ENCODE data around the gene ZNF439.
"Not testable (repeated sequence)": the region's sequence is repeated elsewhere in the genome, so short reads cannot be mapped to it uniquely, and the experiment has no call there.

ZNF439 gene

DNA sequence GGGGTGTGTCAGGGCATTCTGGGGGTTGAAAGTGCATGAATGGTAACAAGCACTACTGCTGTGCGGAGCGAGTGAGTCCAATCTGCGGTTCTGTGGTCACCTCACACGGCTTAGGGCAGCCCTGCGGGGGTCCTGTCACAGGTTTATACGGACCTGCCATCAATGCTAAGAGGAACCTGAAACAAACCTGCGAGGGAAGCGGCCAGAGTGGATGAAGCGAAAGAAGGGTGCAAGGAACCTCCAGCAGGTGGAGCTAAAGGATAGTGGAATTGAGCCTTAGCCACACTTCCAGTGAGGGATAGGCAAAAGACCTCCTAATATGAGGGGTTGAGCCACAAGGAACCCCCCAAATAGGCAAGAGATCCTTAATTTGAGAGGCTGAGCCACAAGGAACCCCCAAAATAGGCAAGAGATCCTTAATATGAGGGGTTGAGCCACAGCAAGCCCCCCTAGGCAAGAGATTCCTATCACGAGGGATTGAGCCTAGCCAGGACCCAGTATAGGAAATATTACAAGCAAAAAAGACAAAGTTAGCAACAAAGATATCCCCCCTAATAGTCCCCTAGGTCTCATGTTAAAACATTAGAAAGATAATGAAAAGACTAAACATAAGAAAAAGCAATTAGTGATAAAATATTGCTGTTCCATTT is 32.8 kb downstream of the ZNF439 start:
- Mint-ChIP-seq H3K27me3 (peaks cover 7 to 9% of the 10 kb centered on the region in 2 donors), H3K4me1 (ENCODE audit: low read depth in 2 of 2) (peaks cover 0 to 5% of the 10 kb centered on the region in 2 donors), H3K9me3 (peaks cover 0 to 3% of the 10 kb centered on the region in 2 donors), H3K36me3 (ENCODE audit: insufficient read depth) (no peaks in the 10 kb centered on the region), H3K27ac (no peak overlapping the region), H3K4me3 (no peak overlapping the region)
- DNase-seq (peak; percentile 46 to 58 (median 51)), ATAC-seq (replicated peaks) (peak; percentile 69)

- Mint-ChIP-seq H3K9me3 (peaks cover 0 to 7% of the 10 kb centered on the region in 2 donors), H3K4me1 (ENCODE audit: low read depth in 2 of 2) (peaks cover 3 to 9% of the 10 kb centered on the region in 2 donors), H3K27me3 (peaks cover 5 to 7% of the 10 kb centered on the region in 2 donors), H3K27ac (no peak overlapping the region), H3K4me3 (no peak overlapping the region), H3K36me3 (ENCODE audit: insufficient read depth) (no peaks in the 10 kb centered on the region)
- DNase-seq, result no peak
- ATAC-seq (replicated peaks), result no peak
Measured at GRCh38 chr19:11882606-11883005, 34.1 kb downstream of the ZNF439 start.

- peak overlapping the region; percentile 85 to 93 for H3K27ac Mint-ChIP-seq
- H3K4me3 Mint-ChIP-seq, result peak overlapping the region; percentile 86 to 87
- H3K4me1 Mint-ChIP-seq (ENCODE audit: low read depth in 2 of 2), result peaks cover 12% of the 10 kb centered on the region in 2 donors
- ATAC-seq (replicated peaks), result no peak
- no peaks in the 10 kb centered on the region for H3K27me3 Mint-ChIP-seq
- DNase-seq, result no peak
- H3K9me3 Mint-ChIP-seq, result peaks cover 0 to 7% of the 10 kb centered on the region in 2 donors
- no peaks in the 10 kb centered on the region for H3K36me3 Mint-ChIP-seq (ENCODE audit: insufficient read depth)
Measured at GRCh38 chr19:11887234-11887610, 38.7 kb downstream of the ZNF439 start.

- peak within 1 kb of the TSS; percentile 86 to 87 for H3K4me3 Mint-ChIP-seq
- no peaks in the 10 kb centered on the region for H3K27me3 Mint-ChIP-seq
- H3K9me3 Mint-ChIP-seq, result peaks cover 0 to 7% of the 10 kb centered on the region in 2 donors
- peak within 1 kb of the TSS; percentile 85 to 93 for H3K27ac Mint-ChIP-seq
- H3K36me3 Mint-ChIP-seq (ENCODE audit: insufficient read depth), result no peaks in the 10 kb centered on the region
- peaks cover 12% of the 10 kb centered on the region in 2 donors for H3K4me1 Mint-ChIP-seq (ENCODE audit: low read depth in 2 of 2)
- DNase-seq, result peak; percentile 15 to 25 (median 24)
- ATAC-seq (replicated peaks), result peak; percentile 88
Measured at GRCh38 chr19:11887611-11888531, 39.3 kb downstream of the ZNF439 start, which contains the start of gene ZNF69. TSS of gene ZNF69 (plus strand) at chr19:11887782. CDS start at chr19:11887924, 142 bp downstream.

GRCh38 chr19:11889901-11890300 is 41.4 kb downstream of the ZNF439 start:
- H3K36me3 Mint-ChIP-seq (ENCODE audit: insufficient read depth); H3K4me3 Mint-ChIP-seq; H3K27me3 Mint-ChIP-seq; DNase-seq; H3K27ac Mint-ChIP-seq; H3K9me3 Mint-ChIP-seq; ATAC-seq (replicated peaks): not testable (repeated sequence)
- H3K4me1 Mint-ChIP-seq (ENCODE audit: low read depth in 2 of 2), result peaks cover 12% of the 10 kb centered on the region in 2 donors

DNA sequence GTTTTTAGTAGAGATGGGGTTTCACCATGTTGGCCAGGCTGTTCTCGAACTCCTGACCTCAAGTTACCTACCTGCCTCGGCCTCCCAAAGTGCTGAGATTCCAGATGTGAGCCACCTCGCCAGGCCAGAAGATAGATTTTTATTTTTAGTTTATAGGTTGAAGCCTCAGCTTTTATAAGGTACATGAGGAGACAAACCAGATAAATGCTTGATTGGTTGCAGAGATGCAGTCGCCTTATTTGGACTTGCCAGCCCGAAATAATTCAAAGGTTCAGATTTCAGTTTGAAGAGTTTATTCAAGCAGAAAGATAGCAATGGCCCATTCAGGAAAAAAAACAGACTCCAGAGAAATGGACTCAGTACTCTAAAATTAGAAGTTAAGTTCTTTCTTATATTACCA is 42.1 kb downstream of the ZNF439 start:
- no peak for DNase-seq

GRCh38 chr19:11894851-11895250 is 46.3 kb downstream of the ZNF439 start:
- Mint-ChIP-seq H3K9me3 (peaks cover 0 to 7% of the 10 kb centered on the region in 2 donors), H3K27ac (no peak overlapping the region), H3K36me3 (ENCODE audit: insufficient read depth) (peaks cover 9% of the 10 kb centered on the region), H3K4me1 (ENCODE audit: low read depth in 2 of 2) (peaks cover 0 to 3% of the 10 kb centered on the region in 2 donors), H3K4me3 (no peak overlapping the region), H3K27me3 (peaks cover 0 to 13% of the 10 kb centered on the region in 2 donors)
- no peak for DNase-seq
- no peak for ATAC-seq (replicated peaks)

More for the DNA sequence above, 42.1 kb downstream of the ZNF439 start:
- no peak for ATAC-seq (replicated peaks)
- peaks cover 0 to 13% of the 10 kb centered on the region in 2 donors for H3K27me3 Mint-ChIP-seq
- no peak overlapping the region for H3K27ac Mint-ChIP-seq
- peaks cover 0 to 14% of the 10 kb centered on the region in 2 donors for H3K9me3 Mint-ChIP-seq
- no peak overlapping the region for H3K4me3 Mint-ChIP-seq
- peaks cover 4% of the 10 kb centered on the region for H3K36me3 Mint-ChIP-seq (ENCODE audit: insufficient read depth)
- H3K4me1 Mint-ChIP-seq (ENCODE audit: low read depth in 2 of 2), result peaks cover 12 to 15% of the 10 kb centered on the region in 2 donors

DNA sequence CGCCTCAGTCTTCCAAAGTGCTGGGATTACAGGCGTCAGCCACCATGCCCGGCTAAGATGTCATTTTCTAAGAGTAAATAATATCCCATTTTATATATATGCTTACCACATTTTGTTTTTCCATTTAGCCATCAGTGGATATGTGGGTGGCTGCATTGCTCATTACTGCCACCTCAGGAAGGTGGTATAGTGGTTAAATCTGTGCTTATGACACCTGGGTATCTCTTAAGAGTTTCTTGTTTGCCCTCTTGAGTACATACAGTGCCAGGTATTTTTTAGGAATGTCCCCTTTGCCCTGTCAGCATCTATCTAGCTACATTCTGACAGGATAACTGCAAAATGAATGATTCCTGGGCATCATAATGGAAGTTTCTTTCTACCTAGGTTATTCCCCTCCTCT is 53.7 kb downstream of the ZNF439 start:
- H3K36me3 Mint-ChIP-seq (ENCODE audit: insufficient read depth), result peaks cover 4% of the 10 kb centered on the region
- DNase-seq, result no peak
- peaks cover 0 to 6% of the 10 kb centered on the region in 2 donors for H3K9me3 Mint-ChIP-seq

GRCh38 chr19:11905928-11906327 is 57.4 kb downstream of the ZNF439 start:
- H3K27ac Mint-ChIP-seq, result no peak overlapping the region
- ATAC-seq (replicated peaks) (no peak), DNase-seq (no peak)
- H3K4me1 Mint-ChIP-seq (ENCODE audit: low read depth in 2 of 2), result no peaks in the 10 kb centered on the region
- H3K27me3 Mint-ChIP-seq, result peaks cover 0 to 7% of the 10 kb centered on the region in 2 donors
- H3K4me3 Mint-ChIP-seq, result no peak overlapping the region
- H3K36me3 Mint-ChIP-seq (ENCODE audit: insufficient read depth), result no peaks in the 10 kb centered on the region
- H3K9me3 Mint-ChIP-seq, result peaks cover 9 to 11% of the 10 kb centered on the region in 2 donors

More for the DNA sequence above, 53.7 kb downstream of the ZNF439 start:
- H3K4me3 Mint-ChIP-seq, result no peak overlapping the region
- H3K27me3 Mint-ChIP-seq, result no peaks in the 10 kb centered on the region
- H3K4me1 Mint-ChIP-seq (ENCODE audit: low read depth in 2 of 2), result no peaks in the 10 kb centered on the region
- ATAC-seq (replicated peaks), result no peak
- H3K27ac Mint-ChIP-seq, result no peak overlapping the region

GRCh38 chr19:11911937-11912336 is 63.4 kb downstream of the ZNF439 start:
- H3K36me3 Mint-ChIP-seq (ENCODE audit: insufficient read depth); H3K27ac Mint-ChIP-seq; H3K27me3 Mint-ChIP-seq; ATAC-seq (replicated peaks); H3K4me1 Mint-ChIP-seq (ENCODE audit: low read depth in 2 of 2); DNase-seq; H3K4me3 Mint-ChIP-seq: not testable (repeated sequence)
- H3K9me3 Mint-ChIP-seq, result peaks cover 6 to 11% of the 10 kb centered on the region in 2 donors

DNA sequence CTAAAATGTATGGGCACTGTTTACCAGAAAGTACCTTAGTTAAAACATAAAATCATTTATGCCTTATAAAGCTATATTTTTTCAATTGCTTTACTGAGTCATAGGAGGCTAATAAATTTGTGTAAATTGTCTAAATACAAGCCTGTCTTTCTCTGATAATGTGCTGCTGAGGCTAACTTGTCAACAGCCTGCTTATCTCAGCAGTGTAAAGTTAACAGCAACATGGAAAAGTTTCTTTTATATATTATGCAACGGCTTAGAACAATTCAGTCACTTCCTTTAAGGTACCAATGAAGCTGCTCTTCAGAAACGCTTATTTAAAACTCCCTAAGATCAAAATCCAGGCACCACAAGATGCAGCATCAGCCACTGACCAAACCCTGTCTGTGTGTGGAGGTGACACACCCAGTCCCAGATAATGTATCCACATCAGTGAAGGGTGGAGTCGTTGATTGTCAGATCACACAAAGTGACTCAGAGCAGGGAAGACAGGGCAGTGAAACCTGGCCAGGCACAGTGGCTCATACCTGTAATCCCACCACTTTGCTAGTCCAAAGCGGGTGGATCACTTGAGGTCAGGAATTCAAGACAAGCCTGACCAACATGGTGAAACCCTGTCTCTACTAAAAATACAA is 66.0 kb downstream of the ZNF439 start:
- not testable (repeated sequence) for H3K4me1 Mint-ChIP-seq (ENCODE audit: low read depth in 2 of 2); H3K27ac Mint-ChIP-seq; H3K36me3 Mint-ChIP-seq (ENCODE audit: insufficient read depth); ATAC-seq (replicated peaks); DNase-seq; H3K9me3 Mint-ChIP-seq; H3K27me3 Mint-ChIP-seq; H3K4me3 Mint-ChIP-seq

Measured in effector memory CD8-positive, alpha-beta T cell (primary cell).